Smooth muscle cell (in vitro differentiated cells): ENCODE data around the gene WNK2. TPM values are rescaled to one million over a fixed set of nuclear protein-coding genes. Genes with fewer than 3 reads are reported as not detected.

Experiments
- DNase-seq: peaks from one replicate; lab custom pipeline; 2025; ENCODE audit not compliant: unreplicated experiment; lab: John Stamatoyannopoulos, UW
- H2AFZ ChIP-seq: fragments of 200-600 bp; sonication (generic); 2 replicates; pipeline ENCODE4 v1.6.0; 2016; ENCODE audit warnings: antibody characterized with exemption, low read depth, mild to moderate bottlenecking
- H3F3A ChIP-seq: fragments of 200-600 bp; sonication (generic); 2 replicates; pipeline ENCODE4 v1.6.0; 2017; ENCODE audit warnings: antibody characterized with exemption, low read depth
- H3K27ac ChIP-seq: fragments of 200-600 bp; sonication (generic); 2 replicates; pipeline ENCODE4 v1.5.1; 2016; ENCODE audit warnings: low read depth, mild to moderate bottlenecking
- H3K27me3 ChIP-seq: fragments of 200-600 bp; sonication (generic); 2 replicates; pipeline ENCODE4 v1.6.1; 2016; ENCODE audit warnings: low read depth, mild to moderate bottlenecking
- H3K36me3 ChIP-seq: fragments of 200-600 bp; sonication (generic); 2 replicates; pipeline ENCODE4 v1.5.1; 2016; ENCODE audit warnings: low read depth
- H3K4me1 ChIP-seq: fragments of 200-600 bp; sonication (generic); 2 replicates; pipeline ENCODE4 v1.5.1; 2016; ENCODE audit warnings: low read depth
- H3K4me2 ChIP-seq: fragments of 200-600 bp; sonication (generic); 2 replicates; pipeline ENCODE4 v1.6.0; 2016; ENCODE audit warnings: mild to moderate bottlenecking
- H3K4me3 ChIP-seq: fragments of 200-600 bp; sonication (generic); 2 replicates; pipeline ENCODE4 v1.5.1; 2016; ENCODE audit warnings: mild to moderate bottlenecking
- H3K79me2 ChIP-seq: fragments of 200-600 bp; sonication (generic); 2 replicates; pipeline ENCODE4 v1.6.0; 2016; ENCODE audit warnings: low read depth, mild to moderate bottlenecking
- H3K9ac ChIP-seq: fragments of 200-600 bp; sonication (generic); 2 replicates; pipeline ENCODE4 v1.6.0; 2016; ENCODE audit warnings: low read depth
- H3K9me3 ChIP-seq: fragments of 200-600 bp; sonication (generic); replicated peaks from 2 replicates; pipeline ENCODE4 v1.5.1; 2016; ENCODE audit warnings: low read depth
- H4K20me1 ChIP-seq: fragments of 200-600 bp; sonication (generic); 2 replicates; pipeline ENCODE4 v1.6.0; 2016; ENCODE audit warnings: low read depth
- WGBS: methylation state at CpG from one replicate; pipeline ENCODE4 v1.1.7; 2016; ENCODE audit warnings: low lambda C conversion rate; 5-methylcytosine and 5-hydroxymethylcytosine counted together
- polyA plus RNA-seq: library from polyadenylated mRNA; unstranded; fragments of >200 nt; fragmentation: Nextera tagmentation; extraction: Ambion mirVana; gene quantifications from 2 replicates; pipeline ENCODE4 v1.2.1, GENCODE V29; 2016
- total RNA-seq: library from RNA; depleted of rRNA; stranded (reverse); fragments of >200 nt; gene quantifications from 2 replicates; pipeline ENCODE4 v1.2.3, GENCODE V29; 2014
- TF ChIP-seq, protein P1 (sequence below): fragments of 200-600 bp; sonication (generic); IDR thresholded peaks from 2 replicates; pipeline ENCODE4 v1.5.1; 2017; ENCODE audit warnings: borderline replicate concordance, mild to moderate bottlenecking, antibody characterized with exemption; ENCODE audit not compliant: insufficient read depth, poor library complexity, severe bottlenecking

Gene WNK2
- total and polyA plus RNA-seq, 2 experiments from 2014 or later: 0.27 to 0.31 TPM

DNA sequence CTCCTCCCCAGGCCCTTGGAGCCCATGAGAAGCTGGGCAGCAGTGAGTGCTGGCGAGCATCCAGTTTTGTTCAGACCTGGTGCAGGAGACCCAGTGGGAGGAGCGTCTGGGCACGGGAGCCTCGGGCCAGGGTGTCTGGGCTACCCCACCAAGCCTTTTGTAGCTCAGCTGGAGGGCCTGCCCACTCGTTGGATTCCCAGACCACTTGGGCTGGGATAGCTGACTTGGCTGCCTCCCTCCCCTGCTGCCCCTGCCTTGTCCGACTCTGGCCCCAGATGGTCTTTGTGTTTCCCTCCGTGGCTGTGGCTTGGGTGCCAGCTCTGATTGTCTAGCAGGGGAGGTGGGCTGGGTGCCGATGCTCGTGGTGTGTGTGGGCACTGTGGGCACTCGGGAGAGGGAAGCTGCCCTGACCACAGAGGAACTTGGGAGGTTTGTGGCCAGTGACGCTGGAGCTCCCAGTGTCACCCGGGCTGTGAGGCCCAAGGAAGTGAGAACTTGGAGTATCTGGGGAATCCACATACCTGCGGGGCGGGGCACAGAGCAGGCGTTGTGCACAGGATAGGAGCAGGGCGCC, 47.3 kb downstream of the WNK2 start:
- H2AFZ ChIP-seq: no peak overlapping the region
- H3K9ac ChIP-seq: no peak overlapping the region
- 77% methylated on average over 16 of the region's 16 CpGs for WGBS
- no peaks in the 10 kb centered on the region for H4K20me1 ChIP-seq
- H3K4me3 ChIP-seq: no peak overlapping the region
- no peaks in the 10 kb centered on the region for H3K36me3 ChIP-seq
- H3K27ac ChIP-seq: no peak overlapping the region
- no peak overlapping the region for H3K4me2 ChIP-seq
- H3K4me1 ChIP-seq: no peaks in the 10 kb centered on the region
- H3F3A ChIP-seq: no peaks in the 10 kb centered on the region
- H3K79me2 ChIP-seq: no peaks in the 10 kb centered on the region
- H3K9me3 ChIP-seq: no peaks in the 10 kb centered on the region
- TF ChIP-seq, protein P1, sequence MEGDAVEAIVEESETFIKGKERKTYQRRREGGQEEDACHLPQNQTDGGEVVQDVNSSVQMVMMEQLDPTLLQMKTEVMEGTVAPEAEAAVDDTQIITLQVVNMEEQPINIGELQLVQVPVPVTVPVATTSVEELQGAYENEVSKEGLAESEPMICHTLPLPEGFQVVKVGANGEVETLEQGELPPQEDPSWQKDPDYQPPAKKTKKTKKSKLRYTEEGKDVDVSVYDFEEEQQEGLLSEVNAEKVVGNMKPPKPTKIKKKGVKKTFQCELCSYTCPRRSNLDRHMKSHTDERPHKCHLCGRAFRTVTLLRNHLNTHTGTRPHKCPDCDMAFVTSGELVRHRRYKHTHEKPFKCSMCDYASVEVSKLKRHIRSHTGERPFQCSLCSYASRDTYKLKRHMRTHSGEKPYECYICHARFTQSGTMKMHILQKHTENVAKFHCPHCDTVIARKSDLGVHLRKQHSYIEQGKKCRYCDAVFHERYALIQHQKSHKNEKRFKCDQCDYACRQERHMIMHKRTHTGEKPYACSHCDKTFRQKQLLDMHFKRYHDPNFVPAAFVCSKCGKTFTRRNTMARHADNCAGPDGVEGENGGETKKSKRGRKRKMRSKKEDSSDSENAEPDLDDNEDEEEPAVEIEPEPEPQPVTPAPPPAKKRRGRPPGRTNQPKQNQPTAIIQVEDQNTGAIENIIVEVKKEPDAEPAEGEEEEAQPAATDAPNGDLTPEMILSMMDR: no peak
- DNase-seq: no peak
- no peaks in the 10 kb centered on the region for H3K27me3 ChIP-seq

DNA sequence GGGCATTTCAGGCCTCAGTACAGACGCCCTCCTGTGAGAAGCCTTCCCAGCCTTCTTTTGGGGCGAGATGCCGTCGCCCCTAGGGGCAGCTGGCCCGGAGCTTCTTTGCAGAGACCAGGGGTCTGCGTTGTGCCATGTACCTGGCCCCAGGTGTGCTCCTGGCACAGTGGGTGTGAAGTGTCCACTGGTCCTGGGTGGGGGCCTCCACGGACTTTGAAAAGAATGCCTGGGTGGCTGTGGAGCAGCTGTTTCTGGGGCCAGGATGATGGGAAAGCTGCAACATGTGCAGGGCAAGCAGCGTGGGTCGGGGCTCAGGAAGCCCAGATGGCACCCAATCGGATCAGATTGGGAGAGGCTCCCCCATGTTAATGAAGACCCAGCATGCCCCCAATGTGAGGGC, 47.8 kb downstream of the WNK2 start:
- Histone ChIP-seq H2AFZ (no peak overlapping the region), H3K4me3 (no peak overlapping the region), H3K9ac (no peak overlapping the region), H3K4me2 (no peak overlapping the region), H3F3A (no peaks in the 10 kb centered on the region), H3K36me3 (no peaks in the 10 kb centered on the region), H3K27me3 (no peaks in the 10 kb centered on the region), H3K27ac (no peak overlapping the region), H3K4me1 (no peaks in the 10 kb centered on the region), H3K9me3 (no peaks in the 10 kb centered on the region), H4K20me1 (no peaks in the 10 kb centered on the region), H3K79me2 (no peaks in the 10 kb centered on the region)
- no peak for DNase-seq
- WGBS: 95% methylated on average over 10 of the region's 10 CpGs
- TF ChIP-seq, protein P1: no peak

DNA sequence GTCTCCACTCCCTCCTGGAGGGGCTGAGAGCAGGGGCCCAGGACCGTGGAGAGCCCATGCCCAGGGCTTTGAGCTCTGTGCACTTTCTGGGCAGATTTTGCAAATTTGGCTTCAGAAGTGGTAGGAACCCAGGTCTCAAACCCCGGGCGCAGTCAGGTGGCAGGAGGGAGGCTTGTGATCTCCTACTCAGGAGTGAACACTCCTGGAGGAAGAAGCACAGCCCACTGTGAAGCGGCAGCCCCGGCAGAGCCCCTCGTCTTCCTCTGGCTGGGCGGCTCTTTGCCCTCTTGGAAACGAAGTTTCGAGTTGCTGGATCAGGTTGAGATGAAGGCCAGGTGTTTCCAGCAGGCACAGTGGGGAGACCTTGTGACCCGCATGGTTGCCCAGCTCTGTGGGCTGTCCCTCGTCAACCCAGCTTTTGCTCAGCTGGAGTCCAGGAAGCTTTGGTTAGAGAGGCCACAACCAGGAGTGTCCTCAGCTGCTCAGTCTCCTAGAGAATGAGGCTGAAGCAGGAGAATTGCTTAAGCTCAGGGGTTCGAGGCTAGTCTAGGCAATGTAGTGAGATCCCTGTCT, 48.5 kb downstream of the WNK2 start:
- no peaks in the 10 kb centered on the region for H3K9me3 ChIP-seq
- H4K20me1 ChIP-seq: no peaks in the 10 kb centered on the region
- no peaks in the 10 kb centered on the region for H3K27me3 ChIP-seq
- no peak overlapping the region for H3K4me2 ChIP-seq
- 88% methylated on average over 12 of the region's 12 CpGs for WGBS
- no peak overlapping the region for H2AFZ ChIP-seq
- DNase-seq: no peak
- TF ChIP-seq, protein P1: no peak
- no peaks in the 10 kb centered on the region for H3K36me3 ChIP-seq
- H3K27ac ChIP-seq: no peak overlapping the region
- H3K79me2 ChIP-seq: no peaks in the 10 kb centered on the region
- no peak overlapping the region for H3K9ac ChIP-seq
- no peak overlapping the region for H3K4me3 ChIP-seq
- H3K4me1 ChIP-seq: no peaks in the 10 kb centered on the region
- H3F3A ChIP-seq: no peaks in the 10 kb centered on the region

DNA sequence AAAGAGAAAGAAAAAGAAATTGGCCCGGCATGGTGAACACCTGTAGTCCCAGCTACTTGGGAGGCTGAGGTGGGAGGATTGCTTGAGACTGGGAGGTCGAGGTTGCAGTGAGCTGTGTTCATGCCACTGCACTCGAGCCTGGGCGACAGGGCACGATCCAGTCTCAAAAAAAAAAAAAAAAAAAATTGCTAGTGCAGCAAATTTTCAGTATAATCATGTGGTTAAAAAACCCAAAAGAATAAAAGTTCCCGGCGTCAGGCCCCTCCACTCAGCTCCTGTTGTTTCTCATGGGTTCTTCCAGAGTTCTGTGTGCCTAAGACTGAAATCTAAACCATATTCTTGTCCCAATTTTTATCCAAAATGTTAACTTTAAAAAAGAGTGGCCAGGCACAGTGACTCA, 49.1 kb downstream of the WNK2 start:
- Histone ChIP-seq H3K79me2 (no peaks in the 10 kb centered on the region), H3K27me3 (no peaks in the 10 kb centered on the region), H3K9ac (no peak overlapping the region), H3K4me2 (no peak overlapping the region), H3K9me3 (no peaks in the 10 kb centered on the region), H3K27ac (no peak overlapping the region), H4K20me1 (no peaks in the 10 kb centered on the region), H3K4me1 (no peaks in the 10 kb centered on the region), H2AFZ (no peak overlapping the region), H3K4me3 (no peak overlapping the region), H3K36me3 (no peaks in the 10 kb centered on the region), H3F3A (no peaks in the 10 kb centered on the region)
- TF ChIP-seq, protein P1: no peak
- WGBS: 82% methylated on average over 7 of the region's 7 CpGs
- DNase-seq: no peak
